Measurements from ENCODE around the gene GTF3C6. TPM values are rescaled to one million over a fixed set of nuclear protein-coding genes. Genes with fewer than 3 reads are reported as not detected.
"Not testable (repeated sequence)": the region's sequence is repeated elsewhere in the genome, so short reads cannot be mapped to it uniquely, and the experiment has no call there.

Gene GTF3C6, protein sequence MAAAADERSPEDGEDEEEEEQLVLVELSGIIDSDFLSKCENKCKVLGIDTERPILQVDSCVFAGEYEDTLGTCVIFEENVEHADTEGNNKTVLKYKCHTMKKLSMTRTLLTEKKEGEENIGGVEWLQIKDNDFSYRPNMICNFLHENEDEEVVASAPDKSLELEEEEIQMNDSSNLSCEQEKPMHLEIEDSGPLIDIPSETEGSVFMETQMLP
- 35.5 TPM for total RNA-seq

GRCh38 chr6:110958329-110959192 lies at the start of gene GTF3C6:
Gene GTF3C6 (plus strand): TSS chr6:110958706. CDS start chr6:110958770, 64 bp downstream.
- intact Hi-C loops (cut with DNase I), result no loop called here
- DNase-seq (ENCODE audit: low spot score) (peak; percentile 94), ATAC-seq (peak; percentile 99)

DNA sequence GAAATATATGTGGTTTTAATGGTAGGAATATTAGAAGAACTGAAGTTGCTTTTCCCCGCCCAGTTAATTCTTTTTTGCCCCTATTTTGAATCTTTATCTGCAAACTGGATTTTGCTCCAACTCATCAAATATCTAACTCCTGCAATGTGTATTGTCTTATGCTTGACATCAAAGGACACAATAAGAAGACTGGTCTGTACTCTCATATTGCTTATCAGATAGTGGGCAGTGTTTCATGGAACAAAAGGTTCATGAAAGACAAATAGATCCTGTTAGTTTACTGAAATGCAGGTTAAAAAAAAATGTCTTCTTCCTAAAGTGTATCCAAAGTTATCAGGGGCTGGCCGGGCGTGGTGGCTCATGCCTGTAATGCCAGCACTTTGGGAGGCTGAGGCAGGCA lies 27.7 kb upstream of the GTF3C6 start:
- intact Hi-C loops (cut with DNase I), result no loop called here
- no peak for ATAC-seq
- DNase-seq (ENCODE audit: low spot score), result no peak

- ATAC-seq (no peak), DNase-seq (ENCODE audit: low spot score) (no peak)
- intact Hi-C loops (cut with DNase I), result no loop called here
Measured at GRCh38 chr6:110933912-110934311, 24.6 kb upstream of the GTF3C6 start.

DNA sequence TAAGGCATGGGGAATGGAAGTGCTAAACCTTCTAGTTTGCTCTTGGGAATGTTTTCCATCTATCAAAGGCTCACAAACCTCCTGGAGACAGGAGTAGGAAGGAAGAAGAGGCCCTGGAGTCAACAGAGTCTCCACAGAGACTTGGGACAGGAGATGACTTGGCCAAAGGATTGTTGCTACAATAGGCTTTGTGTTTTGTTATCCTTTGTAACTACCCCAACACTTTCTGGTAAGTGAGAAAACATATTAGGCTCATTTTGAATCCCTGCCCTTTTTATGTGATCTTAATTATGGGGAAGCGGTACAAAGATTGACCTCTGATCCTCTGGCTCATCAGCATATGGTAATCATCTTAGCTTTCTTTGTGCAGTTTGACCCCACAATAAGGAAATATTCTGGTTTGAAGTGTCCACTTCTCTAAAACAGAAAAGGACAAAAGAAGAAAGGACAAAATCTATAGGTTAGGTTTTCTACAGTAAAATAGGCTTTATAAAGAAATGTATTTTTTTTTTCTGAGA lies 24.1 kb upstream of the GTF3C6 start:
- ATAC-seq, result no peak
- intact Hi-C loops (cut with DNase I), result no loop called here

GRCh38 chr6:110935171-110935570 lies 23.3 kb upstream of the GTF3C6 start:
- no peak for ATAC-seq
- intact Hi-C loops (cut with DNase I), result no loop called here

More for the DNA sequence above, 24.1 kb upstream of the GTF3C6 start:
- DNase-seq (ENCODE audit: low spot score), result no peak

DNA sequence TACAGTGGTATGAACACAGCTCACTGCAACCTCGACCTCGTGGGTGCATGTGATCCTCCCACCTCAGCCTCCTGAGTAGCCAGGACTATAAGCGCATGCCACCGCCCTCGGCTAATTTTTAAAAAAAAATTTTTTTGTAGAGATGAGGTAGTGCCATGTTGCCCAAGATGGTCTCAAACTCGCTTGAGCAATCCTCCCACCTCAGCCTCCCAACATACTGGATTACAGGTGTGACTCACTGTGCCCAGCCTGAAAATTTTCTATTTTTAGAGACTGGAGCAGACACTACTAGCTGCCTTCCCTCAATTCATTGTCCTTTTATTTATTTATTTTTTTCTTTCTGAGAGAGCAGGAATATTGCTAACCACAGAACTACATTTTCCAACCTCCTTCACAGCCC lies 20.3 kb upstream of the GTF3C6 start:
- no peak for ATAC-seq
- intact Hi-C loops (cut with DNase I), result no loop called here

More at GRCh38 chr6:110935171-110935570, 23.3 kb upstream of the GTF3C6 start:
- no peak for DNase-seq (ENCODE audit: low spot score)

DNA sequence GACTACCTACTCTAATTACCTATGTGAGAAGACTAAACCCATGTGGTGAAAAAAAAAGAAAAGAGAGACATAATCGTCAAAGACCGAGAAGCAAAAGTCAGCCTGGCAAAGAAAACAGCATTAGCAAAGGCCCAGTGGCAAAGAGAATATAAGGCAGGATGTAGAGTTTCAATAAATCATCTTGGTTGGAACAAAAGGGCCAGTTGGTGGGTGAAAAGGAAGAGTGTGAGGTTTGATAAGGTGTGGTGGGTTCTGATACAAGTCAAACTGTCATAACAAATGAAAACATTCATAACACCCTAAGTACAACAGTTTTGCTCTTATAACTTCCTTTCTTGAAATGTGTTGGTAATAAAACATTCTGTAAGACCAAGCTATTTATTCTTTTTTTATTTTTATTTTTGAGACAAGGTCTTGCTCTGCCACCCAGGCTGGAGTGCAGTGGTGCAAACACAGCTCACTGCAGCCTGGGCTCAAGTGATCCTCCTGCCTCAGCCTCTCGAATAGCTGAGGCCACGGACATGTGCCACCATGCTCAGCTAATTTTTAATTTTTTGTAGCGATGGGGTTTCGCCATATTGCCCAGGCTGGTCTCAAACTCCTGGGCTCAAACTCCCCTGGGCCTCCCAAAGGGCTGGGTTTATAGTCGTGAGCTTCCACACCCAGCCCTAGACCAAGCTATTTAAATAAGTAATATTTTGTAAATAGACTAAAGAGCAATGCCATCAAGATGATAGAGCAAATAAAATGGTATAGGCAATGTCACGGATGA lies 18.9 kb upstream of the GTF3C6 start:
- DNase-seq (ENCODE audit: low spot score) (no peak), ATAC-seq (no peak)
- intact Hi-C loops (cut with DNase I), result no loop called here

More for the DNA sequence above, 20.3 kb upstream of the GTF3C6 start:
- DNase-seq (ENCODE audit: low spot score), result no peak

GRCh38 chr6:110944681-110945151 lies 13.8 kb upstream of the GTF3C6 start:
- no peak for ATAC-seq
- DNase-seq (ENCODE audit: low spot score), result no peak
- intact Hi-C loops (cut with DNase I), result no loop called here

DNA sequence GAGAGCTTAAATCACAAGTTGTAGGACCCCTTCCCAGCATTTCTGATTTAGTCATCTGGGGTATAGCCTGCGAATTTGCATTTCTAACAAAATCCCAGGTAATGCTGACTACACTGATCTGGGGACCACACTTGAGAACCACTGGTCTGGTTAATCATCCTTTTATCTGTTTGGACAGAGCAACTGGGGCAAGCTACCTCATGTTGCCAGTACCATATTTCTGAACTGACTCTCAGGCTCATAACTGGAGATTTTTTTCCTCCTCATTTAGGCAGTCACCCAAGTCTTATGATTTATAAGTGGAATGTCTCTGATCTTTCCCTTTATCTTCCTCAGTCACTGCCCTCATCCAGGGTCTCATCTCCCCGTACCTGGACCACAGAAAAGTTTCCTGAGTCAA lies 12.0 kb upstream of the GTF3C6 start:
- intact Hi-C loops (cut with DNase I), result no loop called here
- no peak for ATAC-seq
- DNase-seq (ENCODE audit: low spot score), result no peak

GRCh38 chr6:110949679-110950285 lies 8.7 kb upstream of the GTF3C6 start:
- DNase-seq (ENCODE audit: low spot score) (no peak), ATAC-seq (peak; percentile 38)
- intact Hi-C loops (cut with DNase I), result no loop called here

DNA sequence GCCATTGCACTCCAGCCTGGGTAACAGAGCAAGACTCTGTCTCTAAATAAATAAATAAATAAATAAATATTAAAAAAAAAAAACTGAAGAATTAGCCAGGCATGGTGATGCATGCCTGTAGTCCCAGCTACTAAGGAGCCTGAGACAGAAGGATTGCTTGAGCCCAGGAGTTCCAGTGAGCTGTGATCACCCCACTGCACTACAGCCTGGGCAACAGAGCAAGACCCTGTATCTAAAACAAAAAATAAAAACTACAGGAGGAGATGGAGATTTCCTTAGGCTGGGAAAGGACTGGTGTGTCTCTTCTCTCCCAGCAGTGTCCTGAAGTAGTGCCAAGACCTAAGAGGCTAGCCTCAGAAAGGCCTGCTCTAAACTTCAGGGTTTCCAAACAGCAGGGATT lies 8.1 kb upstream of the GTF3C6 start:
- DNase-seq (ENCODE audit: low spot score), result no peak
- no peak for ATAC-seq
- intact Hi-C loops (cut with DNase I), result no loop called here

GRCh38 chr6:110951008-110951407 lies 7.5 kb upstream of the GTF3C6 start:
- intact Hi-C loops (cut with DNase I), result no loop called here

GRCh38 chr6:110951986-110952794 lies 6.3 kb upstream of the GTF3C6 start:
- DNase-seq (ENCODE audit: low spot score) (no peak), ATAC-seq (peak; percentile 71)
- intact Hi-C loops (cut with DNase I), result no loop called here

More at GRCh38 chr6:110951008-110951407, 7.5 kb upstream of the GTF3C6 start:
- ATAC-seq (no peak), DNase-seq (ENCODE audit: low spot score) (no peak)

- intact Hi-C loops (cut with DNase I), result no loop called here
- DNase-seq (ENCODE audit: low spot score) (no peak), ATAC-seq (no peak)
Measured at GRCh38 chr6:110953633-110954303, 4.7 kb upstream of the GTF3C6 start.

DNA sequence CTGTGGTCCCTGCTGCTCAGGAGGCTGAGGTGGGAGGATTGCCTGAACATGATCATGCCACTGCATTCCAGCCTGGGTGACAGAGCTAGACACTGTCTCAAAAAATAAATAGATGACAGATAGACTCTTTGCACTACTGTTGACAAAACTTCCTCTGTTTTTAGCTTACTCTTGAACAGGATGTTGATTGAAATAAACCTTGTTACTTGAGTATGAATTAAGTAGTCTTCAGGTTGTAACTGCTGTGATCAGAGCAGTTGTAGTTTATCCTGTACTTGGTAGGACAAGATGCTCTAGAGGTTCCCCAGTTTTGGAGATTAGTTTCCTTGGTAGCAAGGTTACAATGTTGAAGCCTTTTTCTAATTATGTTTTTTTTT lies 1.5 kb downstream of the GTF3C6 start:
- no peak for DNase-seq (ENCODE audit: low spot score)
- intact Hi-C loops (cut with DNase I), result no loop called here
- ATAC-seq, result no peak

DNA sequence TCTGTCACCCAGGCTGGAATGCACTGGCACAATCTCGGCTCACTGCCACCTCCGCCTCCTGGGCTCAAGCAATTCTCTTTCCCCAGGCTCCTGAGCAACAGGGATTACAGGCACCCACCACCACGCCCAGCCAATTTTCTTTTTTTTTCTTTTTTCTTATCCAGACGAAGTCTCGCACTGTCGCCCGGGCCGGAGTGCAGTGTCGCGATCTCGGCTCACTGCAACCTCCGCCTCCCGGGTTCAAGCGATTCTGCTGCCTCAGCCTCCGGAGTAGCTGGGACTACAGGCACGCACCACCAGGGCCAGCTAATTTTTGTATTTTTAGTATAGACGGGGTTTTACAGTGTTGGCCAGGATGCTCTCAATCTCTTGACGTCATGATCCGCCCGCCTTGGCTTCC lies 4.1 kb downstream of the GTF3C6 start:
- intact Hi-C loops (cut with DNase I); DNase-seq (ENCODE audit: low spot score); ATAC-seq: not testable (repeated sequence)

DNA sequence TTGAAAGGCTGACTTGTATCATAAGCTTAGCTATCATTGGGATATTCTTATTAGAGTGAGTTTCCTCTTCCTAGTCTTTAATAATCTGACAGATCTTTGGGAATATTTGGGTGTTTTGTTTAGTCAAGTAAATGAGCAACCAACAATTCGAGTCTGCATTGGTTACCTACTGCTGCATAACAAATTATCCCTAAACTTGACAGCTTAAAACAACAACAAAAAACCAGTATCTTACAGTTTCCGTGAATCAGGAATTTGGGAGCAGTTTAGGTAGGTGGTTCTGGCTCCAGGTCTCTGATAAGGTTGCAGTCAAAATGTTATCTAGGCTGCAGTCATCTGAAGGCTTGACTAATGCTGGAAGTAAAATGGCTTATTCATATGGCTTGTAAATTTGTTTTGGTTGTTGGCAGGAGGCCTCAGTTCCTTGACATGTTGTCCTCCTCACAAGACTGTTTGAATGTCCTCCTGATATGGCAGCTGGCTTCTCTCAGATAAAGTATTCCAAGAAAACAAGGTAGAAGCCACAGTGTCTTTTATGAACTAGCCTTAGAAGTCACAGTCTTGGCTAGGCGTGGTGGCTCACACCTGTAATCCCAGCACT lies 7.2 kb downstream of the GTF3C6 start:
- DNase-seq (ENCODE audit: low spot score), result no peak
- intact Hi-C loops (cut with DNase I), result no loop called here
- no peak for ATAC-seq
